ENCODE measurements around the gene KIF18B.

KIF18B gene

DNA sequence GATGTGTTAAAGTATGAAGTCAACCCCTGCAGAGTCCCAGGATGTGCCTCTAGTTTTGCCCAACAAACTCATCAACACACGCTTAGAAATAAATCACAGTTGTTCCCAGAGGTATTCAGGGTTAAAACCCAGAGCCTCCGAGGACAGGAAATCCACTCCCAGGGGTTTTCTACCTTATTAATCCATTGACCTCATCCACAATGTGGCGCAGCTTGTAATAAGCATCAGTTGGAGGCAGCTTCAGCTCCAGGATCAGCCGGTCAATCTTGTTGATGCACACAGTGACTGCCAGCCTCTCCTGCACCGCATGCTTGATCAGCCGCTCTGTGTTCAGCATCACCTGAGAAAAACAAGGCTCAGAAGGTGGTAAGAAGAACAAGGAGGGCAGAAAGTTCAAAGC lies 71.8 kb downstream of the KIF18B start:
- DNase-seq (ENCODE audit: low read depth) = no peak

All from HS-5 (cell line).